ENCODE measurements around the gene PTPRF.
A peak's percentile ranks its signal among the peaks of the same experiment; 100 is the strongest.

PTPRF gene

DNA sequence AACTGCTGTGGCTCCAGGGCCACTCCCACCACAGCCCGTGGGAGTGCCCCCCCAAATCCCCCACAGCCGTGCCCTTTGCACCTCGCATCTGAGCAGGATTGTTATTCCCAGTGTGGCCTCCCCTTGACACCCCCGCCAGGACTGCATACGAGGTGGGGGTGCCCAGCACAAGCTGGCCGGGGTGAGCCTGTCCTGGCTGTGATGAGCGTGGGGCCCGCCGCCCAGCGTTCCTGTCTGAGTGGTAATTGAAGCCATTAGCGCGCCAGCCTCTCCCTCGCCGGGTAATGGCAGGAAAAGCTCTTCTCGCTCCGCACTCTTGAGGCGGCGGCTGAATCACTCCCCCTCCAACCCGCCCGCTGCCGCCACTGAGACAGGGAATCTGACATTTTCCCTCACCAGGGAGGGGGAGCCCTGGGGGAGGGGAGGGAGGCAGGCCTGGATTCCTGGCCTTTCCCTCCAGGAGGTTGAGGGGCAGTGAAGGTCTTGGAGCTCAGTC, 27.7 kb downstream of the PTPRF start:
- DNase-seq (ENCODE audit: insufficient read length) (no peak), FAIRE-seq (no peak)
- TF ChIP-seq TAF1 (IDR thresholded peaks at IDR 0.05; ENCODE audit: borderline replicate concordance, low read depth, low read length) (no peak), POLR2AphosphoS5 (IDR thresholded peaks at IDR 0.05; ENCODE audit: low read depth, low read length) (no peak), POLR2A (IDR thresholded peaks at IDR 0.05; ENCODE audit: low read depth, low read length) (no peak)

DNA sequence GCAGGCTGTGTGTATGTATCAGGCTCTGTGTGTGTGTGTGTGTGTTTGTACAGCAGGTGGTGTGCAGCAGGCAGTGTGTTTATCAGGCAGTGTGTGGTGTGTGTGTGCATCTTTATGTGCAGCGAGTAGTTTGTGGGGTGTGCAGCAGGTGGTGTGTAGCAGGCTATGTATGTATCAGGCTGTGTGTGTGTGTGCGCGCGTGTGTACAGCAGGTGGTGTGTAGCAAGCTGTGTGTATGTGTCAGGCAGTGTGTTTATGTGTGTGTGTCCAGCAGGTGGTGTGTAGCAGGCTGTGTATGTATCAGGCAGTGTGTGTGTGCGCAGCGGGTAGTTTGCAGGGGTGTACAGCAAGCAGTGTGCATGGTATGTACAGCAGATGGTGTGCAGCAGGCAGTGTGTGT, 29.0 kb downstream of the PTPRF start:
- DNase-seq (ENCODE audit: insufficient read length) (no peak), FAIRE-seq (no peak)
- TF ChIP-seq POLR2AphosphoS5 (IDR thresholded peaks at IDR 0.05; ENCODE audit: low read depth, low read length) (no peak), POLR2A (IDR thresholded peaks at IDR 0.05; ENCODE audit: low read depth, low read length) (no peak), TAF1 (IDR thresholded peaks at IDR 0.05; ENCODE audit: borderline replicate concordance, low read depth, low read length) (no peak)

DNA sequence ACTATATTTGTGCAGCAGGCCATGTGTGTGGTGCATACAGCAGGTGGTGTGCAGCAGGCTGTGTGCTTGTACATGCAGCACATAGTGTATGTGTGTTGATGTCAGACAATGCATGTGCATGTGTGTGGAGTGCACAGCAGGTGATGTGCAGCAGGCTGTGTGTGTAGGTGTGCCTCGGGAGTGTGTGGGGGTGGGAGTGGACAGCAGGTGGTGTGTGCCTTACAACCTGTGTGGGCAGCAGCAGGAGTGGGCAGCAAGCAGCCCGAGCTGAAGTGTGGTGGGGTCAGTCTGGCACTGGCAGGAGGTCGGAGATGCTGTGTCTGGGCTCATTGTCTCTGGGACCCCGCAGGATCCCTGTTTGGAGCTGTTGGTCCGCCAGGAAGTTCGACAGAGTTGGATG, 29.6 kb downstream of the PTPRF start:
- no peak for FAIRE-seq
- TF ChIP-seq POLR2AphosphoS5 (IDR thresholded peaks at IDR 0.05; ENCODE audit: low read depth, low read length) (no peak), TAF1 (IDR thresholded peaks at IDR 0.05; ENCODE audit: borderline replicate concordance, low read depth, low read length) (no peak), POLR2A (IDR thresholded peaks at IDR 0.05; ENCODE audit: low read depth, low read length) (no peak)
- DNase-seq (ENCODE audit: insufficient read length) = no peak

- DNase-seq (ENCODE audit: insufficient read length) = no peak
- FAIRE-seq = no peak
- TF ChIP-seq POLR2A (IDR thresholded peaks at IDR 0.05; ENCODE audit: low read depth, low read length) (no peak), POLR2AphosphoS5 (IDR thresholded peaks at IDR 0.05; ENCODE audit: low read depth, low read length) (no peak), TAF1 (IDR thresholded peaks at IDR 0.05; ENCODE audit: borderline replicate concordance, low read depth, low read length) (no peak)
Observed at GRCh38 chr1:43563876-43564539, 33.3 kb downstream of the PTPRF start.

GRCh38 chr1:43564551-43565348, 34.1 kb downstream of the PTPRF start:
- DNase-seq (ENCODE audit: insufficient read length) = no peak
- no peak for TF ChIP-seq POLR2AphosphoS5 (IDR thresholded peaks at IDR 0.05; ENCODE audit: low read depth, low read length)
- no peak for TF ChIP-seq POLR2A (IDR thresholded peaks at IDR 0.05; ENCODE audit: low read depth, low read length)
- TF ChIP-seq TAF1 (IDR thresholded peaks at IDR 0.05; ENCODE audit: borderline replicate concordance, low read depth, low read length) = no peak
- no peak for FAIRE-seq

- DNase-seq (ENCODE audit: insufficient read length) (peak; percentile 61), FAIRE-seq (no peak)
- no peak for TF ChIP-seq TAF1 (IDR thresholded peaks at IDR 0.05; ENCODE audit: borderline replicate concordance, low read depth, low read length)
- no peak for TF ChIP-seq POLR2AphosphoS5 (IDR thresholded peaks at IDR 0.05; ENCODE audit: low read depth, low read length)
- TF ChIP-seq POLR2A (IDR thresholded peaks at IDR 0.05; ENCODE audit: low read depth, low read length) = no peak
Observed at GRCh38 chr1:43565600-43566360, 35.1 kb downstream of the PTPRF start.

GRCh38 chr1:43566382-43567044, 35.8 kb downstream of the PTPRF start:
- DNase-seq (ENCODE audit: insufficient read length) (no peak), FAIRE-seq (no peak)
- TF ChIP-seq POLR2AphosphoS5 (IDR thresholded peaks at IDR 0.05; ENCODE audit: low read depth, low read length) = no peak
- no peak for TF ChIP-seq TAF1 (IDR thresholded peaks at IDR 0.05; ENCODE audit: borderline replicate concordance, low read depth, low read length)
- TF ChIP-seq POLR2A (IDR thresholded peaks at IDR 0.05; ENCODE audit: low read depth, low read length) = no peak

- TF ChIP-seq POLR2AphosphoS5 (IDR thresholded peaks at IDR 0.05; ENCODE audit: low read depth, low read length) (no peak), POLR2A (IDR thresholded peaks at IDR 0.05; ENCODE audit: low read depth, low read length) (no peak), TAF1 (IDR thresholded peaks at IDR 0.05; ENCODE audit: borderline replicate concordance, low read depth, low read length) (no peak)
- FAIRE-seq (no peak), DNase-seq (ENCODE audit: insufficient read length) (no peak)
Observed at GRCh38 chr1:43569175-43569574, 38.5 kb downstream of the PTPRF start.

DNA sequence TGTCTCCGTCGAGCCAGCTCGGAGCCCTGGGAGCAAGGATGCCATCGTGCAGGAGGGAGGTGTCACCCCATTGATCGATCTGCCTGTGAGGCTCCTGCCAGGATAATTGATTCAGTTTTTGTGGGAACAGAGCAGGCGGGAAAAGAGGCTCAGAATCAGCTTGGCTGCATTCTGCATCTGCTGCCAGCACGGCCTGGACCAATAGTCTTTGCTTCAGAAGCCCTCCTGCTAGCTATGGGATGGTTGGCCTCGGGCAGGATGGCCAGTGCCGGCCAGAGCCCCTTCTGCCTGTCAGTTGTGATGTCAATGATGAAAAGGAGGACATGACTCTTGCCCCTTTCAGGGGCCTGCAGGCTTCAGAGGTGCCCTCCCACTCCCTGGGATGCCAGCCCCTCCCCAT, 39.6 kb downstream of the PTPRF start:
- FAIRE-seq (no peak), DNase-seq (ENCODE audit: insufficient read length) (no peak)
- no peak for TF ChIP-seq TAF1 (IDR thresholded peaks at IDR 0.05; ENCODE audit: borderline replicate concordance, low read depth, low read length)
- TF ChIP-seq POLR2A (IDR thresholded peaks at IDR 0.05; ENCODE audit: low read depth, low read length) = no peak
- TF ChIP-seq POLR2AphosphoS5 (IDR thresholded peaks at IDR 0.05; ENCODE audit: low read depth, low read length) = no peak

DNA sequence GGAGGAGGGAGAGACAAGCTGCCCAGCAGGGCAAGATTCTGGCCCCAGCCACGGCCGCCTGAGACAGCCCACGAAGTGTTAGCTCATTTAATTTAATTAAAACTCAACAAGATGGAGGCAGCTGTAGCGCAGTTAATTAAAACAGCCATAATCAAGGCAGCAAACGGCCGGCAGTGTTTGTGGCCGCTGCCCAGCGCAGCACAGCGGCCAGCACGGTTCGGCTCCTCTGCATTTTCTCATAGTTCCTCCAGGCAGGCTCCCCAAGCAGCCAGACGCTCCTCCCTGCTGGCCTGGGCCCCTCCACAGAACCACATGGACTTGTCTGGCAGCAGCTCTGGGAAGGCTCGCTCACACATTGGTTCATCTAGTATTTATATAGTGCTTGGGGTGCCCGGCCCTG, 40.0 kb downstream of the PTPRF start:
- FAIRE-seq (no peak), DNase-seq (ENCODE audit: insufficient read length) (no peak)
- TF ChIP-seq TAF1 (IDR thresholded peaks at IDR 0.05; ENCODE audit: borderline replicate concordance, low read depth, low read length) = no peak

GRCh38 chr1:43572084-43572483, 41.4 kb downstream of the PTPRF start:
- FAIRE-seq = no peak
- no peak for TF ChIP-seq POLR2AphosphoS5 (IDR thresholded peaks at IDR 0.05; ENCODE audit: low read depth, low read length)
- no peak for TF ChIP-seq POLR2A (IDR thresholded peaks at IDR 0.05; ENCODE audit: low read depth, low read length)
- no peak for TF ChIP-seq TAF1 (IDR thresholded peaks at IDR 0.05; ENCODE audit: borderline replicate concordance, low read depth, low read length)
- no peak for DNase-seq (ENCODE audit: insufficient read length)
